HT1080 (cell line): ENCODE data around the gene POLR1H. TPM values are rescaled to one million over a fixed set of nuclear protein-coding genes. Genes with fewer than 3 reads are reported as not detected.

Source experiments
- small RNA-seq: library from RNA; depleted of rRNA; stranded (forward); fragments of <200 nt; gene quantifications from one replicate; pipeline ENCODE3, GENCODE V24; 2014
- total RNA-seq: library from RNA; depleted of rRNA; stranded (reverse); fragments of >200 nt; shearing (Covaris generic); gene quantifications from 2 replicates; pipeline ENCODE4 v1.2.3, GENCODE V29; 2014; rRNA removed

Gene POLR1H
- total RNA-seq, 1 experiment from 2014 or later = 56.6 TPM

Small RNA genes within 50 kb of the gene (small RNA-seq; reads per million reads assigned to genes)
- gene RF02218 (not detected), gene RF02219 (not detected), gene RF02220 (not detected)

Other genes with a start within 250 kb of the POLR1H start
- gene HLA-G, start 233.4 kb upstream of the POLR1H start, total RNA-seq = not detected in 2 replicates
- 84.8 and 89.9 TPM in 2 replicates for gene HLA-A, start 118.7 kb upstream of the POLR1H start, total RNA-seq
- 36.7 and 43.5 TPM in 2 replicates for gene PPP1R11, start 5.9 kb downstream of the POLR1H start, total RNA-seq
- 0.06 TPM in 1 of 2 replicates, not detected in the other for gene RNF39, start 14.5 kb downstream of the POLR1H start, total RNA-seq
- gene TRIM31, start 51.8 kb downstream of the POLR1H start, total RNA-seq = 0.03 TPM in 1 of 2 replicates, not detected in the other
- gene TRIM40, start 74.9 kb downstream of the POLR1H start, total RNA-seq = not detected in 2 replicates
- gene TRIM10, start 99.9 kb downstream of the POLR1H start, total RNA-seq = not detected in 2 replicates
- not detected in 2 replicates for gene TRIM15, start 102.3 kb downstream of the POLR1H start, total RNA-seq
- 28.8 and 29.2 TPM in 2 replicates for gene TRIM26, start 152.1 kb downstream of the POLR1H start, total RNA-seq